ENCODE data around the gene MUC4.
"Not testable (repeated sequence)": the region's sequence is repeated elsewhere in the genome, so short reads cannot be mapped to it uniquely, and the experiment has no call there.

The MUC4 gene

GRCh38 chr3:195835791-195836190 lies 24.1 kb upstream of the MUC4 start:
- in situ Hi-C loops (cut with HindIII; ENCODE audit: low sequenced_read_pairs) = no loop called here

- in situ Hi-C loops (cut with HindIII; ENCODE audit: low sequenced_read_pairs) = no loop called here
These were observed 23.2 kb upstream of the MUC4 start for GRCh38 chr3:195834675-195835583.

- in situ Hi-C loops (cut with HindIII; ENCODE audit: low sequenced_read_pairs) = no loop called here
These were observed 18.1 kb upstream of the MUC4 start for GRCh38 chr3:195829897-195830254.

- in situ Hi-C loops (cut with HindIII; ENCODE audit: low sequenced_read_pairs) = no loop called here
These were observed 17.0 kb upstream of the MUC4 start for GRCh38 chr3:195828762-195829161.

GRCh38 chr3:195825857-195826804 lies 14.4 kb upstream of the MUC4 start:
- in situ Hi-C loops (cut with HindIII; ENCODE audit: low sequenced_read_pairs) = no loop called here

GRCh38 chr3:195825191-195825588 lies 13.5 kb upstream of the MUC4 start:
- in situ Hi-C loops (cut with HindIII; ENCODE audit: low sequenced_read_pairs) = no loop called here

- in situ Hi-C loops (cut with HindIII; ENCODE audit: low sequenced_read_pairs) = not testable (repeated sequence)
These were observed 12.9 kb upstream of the MUC4 start for GRCh38 chr3:195824425-195825190.

GRCh38 chr3:195823999-195824398 lies 12.3 kb upstream of the MUC4 start:
- in situ Hi-C loops (cut with HindIII; ENCODE audit: low sequenced_read_pairs) = no loop called here

GRCh38 chr3:195823280-195823679 lies 11.6 kb upstream of the MUC4 start:
- in situ Hi-C loops (cut with HindIII; ENCODE audit: low sequenced_read_pairs) = no loop called here

- in situ Hi-C loops (cut with HindIII; ENCODE audit: low sequenced_read_pairs) = no loop called here
These were observed 10.5 kb upstream of the MUC4 start for GRCh38 chr3:195822131-195822696.

- in situ Hi-C loops (cut with HindIII; ENCODE audit: low sequenced_read_pairs) = no loop called here
These were observed 9.8 kb upstream of the MUC4 start for GRCh38 chr3:195821403-195822130.

GRCh38 chr3:195820901-195821300 lies 9.2 kb upstream of the MUC4 start:
- in situ Hi-C loops (cut with HindIII; ENCODE audit: low sequenced_read_pairs) = no loop called here

GRCh38 chr3:195820186-195820585 lies 8.5 kb upstream of the MUC4 start:
- in situ Hi-C loops (cut with HindIII; ENCODE audit: low sequenced_read_pairs) = no loop called here

GRCh38 chr3:195818301-195818700 lies 6.6 kb upstream of the MUC4 start:
- in situ Hi-C loops (cut with HindIII; ENCODE audit: low sequenced_read_pairs) = no loop called here

- in situ Hi-C loops (cut with HindIII; ENCODE audit: low sequenced_read_pairs) = no loop called here
These were observed 5.9 kb upstream of the MUC4 start for GRCh38 chr3:195817578-195818135.

GRCh38 chr3:195816276-195816913 lies 4.7 kb upstream of the MUC4 start:
- in situ Hi-C loops (cut with HindIII; ENCODE audit: low sequenced_read_pairs) = not testable (repeated sequence)

- in situ Hi-C loops (cut with HindIII; ENCODE audit: low sequenced_read_pairs) = no loop called here
These were observed 3.5 kb upstream of the MUC4 start for GRCh38 chr3:195815169-195815771.

- in situ Hi-C loops (cut with HindIII; ENCODE audit: low sequenced_read_pairs) = no loop called here
These were observed 2.3 kb upstream of the MUC4 start for GRCh38 chr3:195813916-195814640.

Measured in endothelial cell of hepatic sinusoid (primary cell).